ENCODE data around the gene BAZ1A.

- TF ChIP-seq CTCF (IDR thresholded peaks at IDR 0.05) (no peak), EZH2 (IDR thresholded peaks at IDR 0.05; ENCODE audit: borderline replicate concordance, insufficient read depth, low read depth, low read length, poor library complexity, severe bottlenecking) (no peak)
These were observed 80.9 kb downstream of the BAZ1A start for GRCh38 chr14:34794217-34794616.
